Suppressor macrophage (primary cell): ENCODE results near the gene EEPD1.

ENCODE experiments used
- DNase-seq, 4 experiments: peaks; one replicate each; pipeline ENCODE4 v3.0.0-alpha.2; 2020 to 2022

Gene EEPD1

DNA sequence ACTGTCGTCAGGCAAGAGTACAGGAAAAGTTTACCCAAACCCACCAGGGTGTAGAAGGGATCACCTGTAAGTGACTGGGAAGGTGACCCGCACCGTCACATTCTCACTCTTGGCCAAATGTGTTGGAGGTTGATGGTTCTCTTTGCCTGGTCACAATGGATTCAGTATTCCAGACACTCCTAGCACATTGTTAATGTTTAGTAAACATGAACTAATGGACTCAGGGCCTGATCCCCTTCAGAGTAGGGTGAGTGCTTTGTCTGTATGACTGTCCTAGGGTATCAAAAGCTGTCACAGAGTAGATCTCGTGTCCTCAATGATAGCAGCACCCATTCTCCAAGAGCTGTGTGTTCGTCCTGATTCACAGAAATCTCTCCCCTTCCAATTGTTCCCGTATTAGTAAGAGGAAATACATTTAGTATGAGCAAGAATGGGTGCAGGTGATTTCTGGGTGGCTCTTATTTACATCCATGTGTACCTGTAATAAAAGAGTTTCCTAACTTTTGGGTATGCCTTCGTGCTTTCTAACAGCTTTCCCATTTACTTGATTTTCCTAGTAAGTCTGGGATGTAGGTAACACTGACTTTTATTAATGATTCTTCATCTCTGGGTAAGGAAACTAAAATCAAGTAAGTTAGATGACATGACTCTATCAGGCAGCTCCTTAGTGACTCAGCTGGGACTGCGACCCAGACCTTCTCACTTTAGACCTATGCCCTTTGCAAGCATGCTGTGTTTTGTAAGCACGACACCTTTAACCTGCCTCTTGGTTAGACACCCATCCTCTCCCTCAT lies 4.7 kb downstream of the EEPD1 start:
- DNase-seq: no peak

DNA sequence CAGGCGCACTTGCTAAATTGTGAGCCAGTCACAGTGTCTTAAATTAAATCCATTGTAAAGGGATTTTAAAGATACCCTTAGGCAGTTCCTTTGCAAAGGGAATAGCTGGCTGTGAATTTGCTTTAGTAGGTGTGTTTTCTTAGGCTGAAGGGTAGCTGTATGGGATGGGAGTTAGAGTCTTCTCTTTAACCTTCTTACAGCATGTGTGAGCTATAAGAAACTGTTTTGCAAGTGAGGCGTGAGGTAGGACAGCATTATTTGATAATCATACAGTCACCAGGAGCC lies 5.2 kb downstream of the EEPD1 start:
- no peak for DNase-seq

DNA sequence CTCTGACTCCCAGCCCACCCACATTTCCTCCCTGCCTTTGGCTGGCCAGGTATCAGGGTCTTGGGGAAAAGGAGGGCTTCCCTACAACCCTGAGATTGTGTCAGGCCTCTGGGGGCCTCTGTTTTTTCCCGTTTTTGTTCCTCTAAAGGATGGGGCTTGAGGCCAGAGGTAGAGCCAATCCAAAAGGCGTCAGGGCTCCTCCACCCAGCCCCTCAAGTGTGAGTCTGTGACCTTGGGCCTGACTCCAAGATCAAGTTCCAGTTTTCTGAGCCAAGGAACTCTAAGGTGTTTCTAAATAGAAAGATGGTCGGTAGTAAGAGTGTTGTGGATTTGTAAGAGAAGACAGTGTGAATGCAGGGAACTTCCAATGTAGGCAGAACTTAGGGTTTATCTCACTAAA lies 6.6 kb downstream of the EEPD1 start:
- no peak for DNase-seq

DNA sequence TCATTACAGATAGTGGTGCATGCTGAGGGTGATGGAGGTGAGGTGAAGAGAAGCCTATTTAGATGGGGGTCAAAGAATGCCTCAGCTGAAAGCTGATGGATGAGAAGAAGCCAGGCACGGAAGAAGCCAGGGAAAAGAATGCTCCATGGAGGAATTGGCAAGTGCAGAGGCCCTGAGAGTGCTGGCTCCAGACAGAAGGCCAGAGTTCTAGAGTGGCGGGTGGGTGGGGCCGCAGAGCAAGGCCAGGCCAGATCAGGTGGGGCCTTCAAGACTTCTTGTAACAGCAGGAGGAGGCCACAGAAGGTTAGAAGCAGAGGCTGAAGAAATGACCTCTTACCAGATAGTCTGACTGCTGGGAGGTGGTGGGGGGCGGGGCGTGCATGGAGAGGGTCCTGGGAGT lies 7.3 kb downstream of the EEPD1 start:
- no peak for DNase-seq

DNA sequence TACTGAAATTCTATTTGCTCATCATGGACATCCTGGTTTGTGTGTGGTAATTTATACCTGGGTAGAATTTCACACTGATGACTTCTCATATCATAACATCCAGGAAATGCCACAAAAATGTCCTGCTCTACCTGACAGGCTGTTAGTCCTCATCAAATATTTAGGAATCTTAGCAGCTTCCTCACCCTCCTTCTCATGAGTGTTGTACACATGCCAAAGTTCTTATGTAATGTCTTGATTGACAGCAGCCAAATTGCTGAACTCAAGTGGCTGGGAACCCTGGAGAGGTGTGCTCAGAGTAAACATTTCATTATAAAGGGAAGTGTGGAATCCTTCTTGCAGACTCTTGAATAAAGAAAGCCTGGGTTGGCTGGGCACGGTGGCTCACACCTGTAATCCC lies 8.9 kb downstream of the EEPD1 start:
- peak; percentile 27 to 56 (median 46) for DNase-seq

DNA sequence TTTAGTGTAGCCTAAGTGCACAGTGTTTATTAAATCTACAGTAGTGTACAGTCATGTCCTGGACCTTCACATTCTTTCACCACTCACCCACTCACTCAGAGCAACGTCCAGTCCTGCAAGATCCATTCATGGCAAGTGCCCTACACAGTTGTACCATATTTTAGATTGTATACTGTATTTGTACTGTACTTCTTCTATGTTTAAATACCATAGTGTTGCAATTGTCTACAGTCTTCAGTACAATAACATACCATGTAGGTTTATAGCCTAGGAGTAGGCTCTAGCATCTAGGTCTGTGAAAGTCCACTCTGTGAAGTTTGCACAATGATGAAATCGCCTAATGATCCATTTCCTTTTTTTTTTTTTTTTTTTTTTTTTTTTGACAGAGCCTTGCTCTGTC lies 12.0 kb downstream of the EEPD1 start:
- peak; percentile 58 to 91 (median 72) for DNase-seq

DNA sequence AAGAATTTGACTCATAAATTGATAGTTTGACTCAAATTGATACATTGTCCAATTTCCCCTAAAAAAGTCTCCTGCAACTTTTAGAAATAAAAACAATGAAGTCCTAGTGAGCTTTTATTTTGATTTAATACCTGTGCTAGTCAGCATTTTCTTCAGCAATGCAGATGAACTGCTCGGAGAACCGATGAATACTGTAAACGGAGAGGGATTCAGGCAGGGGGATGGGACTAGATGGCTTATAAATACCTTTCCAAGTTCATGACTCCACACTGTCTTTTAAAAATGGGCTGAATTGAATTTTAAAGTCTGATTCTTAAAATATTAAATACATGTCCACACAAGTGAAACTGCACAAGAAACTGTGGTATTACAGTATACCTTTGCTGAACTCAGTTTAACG lies 12.7 kb downstream of the EEPD1 start:
- no peak for DNase-seq

DNA sequence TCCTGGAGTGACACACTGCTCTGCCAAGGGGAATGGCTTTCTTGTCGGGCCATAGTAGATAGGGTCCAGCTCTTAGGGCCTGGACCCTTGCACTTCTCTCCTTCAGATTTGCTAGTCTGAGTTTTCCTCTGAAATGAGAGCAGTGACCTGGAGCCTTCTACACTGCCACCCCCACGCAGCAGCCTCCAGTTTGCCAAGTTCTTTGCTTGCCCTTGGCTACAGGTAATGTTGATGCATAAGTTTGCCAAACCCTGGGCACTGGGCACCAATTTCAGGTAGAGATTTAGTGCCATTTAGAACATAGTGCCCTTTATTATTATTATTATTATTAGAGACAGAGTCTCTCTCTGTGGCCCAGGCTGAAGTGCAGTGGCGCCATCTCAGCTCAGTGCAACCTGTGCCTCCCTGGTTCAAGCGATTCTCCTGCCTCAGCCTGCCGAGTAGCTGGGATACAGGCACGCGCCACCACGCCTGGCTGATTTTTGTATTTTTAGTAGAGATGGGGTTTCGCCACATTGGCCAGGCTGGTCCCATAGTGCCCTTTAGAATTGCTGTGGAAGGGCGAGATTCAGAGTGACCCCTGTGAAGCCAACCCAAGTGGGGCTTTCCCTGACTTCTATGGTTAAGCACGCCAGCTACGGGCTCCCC lies 14.5 kb downstream of the EEPD1 start:
- no peak for DNase-seq

DNA sequence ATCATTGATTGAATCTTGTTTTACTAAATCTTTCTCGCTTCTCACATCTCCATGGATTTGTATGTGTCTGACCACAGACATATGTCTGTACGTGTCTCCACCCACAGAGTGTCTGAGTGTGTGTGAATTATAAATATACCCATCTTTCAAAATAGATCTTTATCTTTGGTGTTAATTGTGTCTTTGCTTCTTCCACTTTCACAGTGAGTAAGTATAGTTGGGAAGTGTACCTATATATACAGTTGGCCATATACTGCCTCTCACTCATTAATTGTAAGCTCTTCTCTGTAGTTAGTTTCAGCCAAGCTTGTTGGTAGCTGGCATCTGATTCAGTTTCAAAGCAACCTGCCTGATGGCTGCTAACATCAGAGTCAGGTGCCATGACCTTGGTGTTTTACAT lies 18.4 kb downstream of the EEPD1 start:
- no peak for DNase-seq

DNA sequence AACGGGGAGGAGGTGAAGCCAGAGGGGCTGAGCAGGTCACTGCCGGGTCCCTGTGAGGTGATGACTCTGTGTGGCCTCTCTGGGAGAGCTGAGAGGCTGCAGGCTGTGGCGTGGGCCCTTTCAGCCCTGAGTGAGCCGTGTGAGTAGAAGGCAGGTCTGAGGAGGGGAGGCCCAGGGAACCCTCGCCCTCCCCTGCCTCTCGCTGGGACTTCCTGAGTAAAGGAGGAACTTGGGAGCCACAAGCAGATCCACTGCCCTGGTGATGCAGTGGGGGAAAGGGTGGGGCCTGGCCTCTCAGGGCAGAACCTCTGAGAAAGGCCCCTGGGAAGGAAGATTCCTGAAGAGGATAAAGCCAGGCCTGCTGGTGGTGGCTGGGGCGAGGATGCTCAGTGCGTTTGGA lies 22.8 kb downstream of the EEPD1 start:
- DNase-seq: peak; percentile 84 to 92 (median 90)

DNA sequence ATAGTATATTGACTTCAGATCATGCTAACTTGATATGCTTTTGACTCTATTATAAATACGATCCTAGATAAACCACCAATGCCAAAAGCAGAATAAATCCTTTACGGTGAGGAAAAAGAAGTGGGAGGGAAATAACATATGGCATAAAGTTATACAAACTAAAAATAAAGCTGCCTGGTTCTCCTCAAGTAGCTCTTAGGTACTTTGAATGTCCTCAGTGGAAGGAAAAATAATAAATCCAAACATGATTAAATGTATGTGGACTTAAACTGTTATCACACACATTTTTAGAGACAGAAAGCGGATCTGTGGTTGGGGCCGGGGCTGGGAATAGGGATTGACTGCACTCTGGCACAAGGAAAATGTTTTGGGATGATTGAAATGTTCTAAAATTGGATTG lies 23.6 kb downstream of the EEPD1 start:
- no peak for DNase-seq

DNA sequence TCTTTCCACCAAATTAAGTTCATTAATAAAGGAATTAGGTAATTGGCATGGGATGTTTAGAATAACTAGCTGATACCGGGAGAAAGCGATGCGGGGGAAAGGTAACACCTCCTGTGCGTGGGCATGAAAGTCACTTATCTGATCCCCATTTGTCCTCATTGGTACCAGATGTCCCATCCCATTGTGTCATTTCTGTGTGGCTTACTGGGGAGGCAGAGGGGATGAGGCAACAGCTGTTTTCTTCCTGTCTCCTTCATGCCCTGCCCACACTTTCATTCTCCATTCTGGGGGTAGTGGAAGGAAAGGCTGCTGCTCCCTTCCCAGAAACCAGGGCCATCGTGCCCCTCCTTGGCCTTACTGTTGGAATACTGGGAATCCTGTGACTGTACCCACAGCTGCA lies 27.1 kb downstream of the EEPD1 start:
- peak in 2 of 4 experiments; percentile 31 to 45 for DNase-seq

DNA sequence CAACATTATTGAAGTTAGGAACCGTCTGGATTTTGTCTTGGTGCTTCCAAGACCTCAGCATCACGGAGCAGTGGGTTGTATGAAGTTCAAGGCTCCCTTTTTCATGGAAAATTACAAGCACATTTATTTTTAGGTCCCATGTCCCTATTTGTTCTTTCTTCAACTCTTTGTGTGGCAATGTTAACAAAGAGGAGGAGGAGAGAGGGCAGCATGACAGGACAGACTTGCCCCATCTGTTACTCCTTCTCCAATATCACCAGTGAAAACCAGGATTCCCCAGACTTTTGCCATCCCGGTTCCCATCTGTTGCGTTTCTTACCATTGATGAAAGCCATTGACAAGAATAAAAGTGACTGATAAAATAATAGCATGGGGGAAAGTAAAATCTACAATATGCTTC lies 28.6 kb downstream of the EEPD1 start:
- no peak for DNase-seq

DNA sequence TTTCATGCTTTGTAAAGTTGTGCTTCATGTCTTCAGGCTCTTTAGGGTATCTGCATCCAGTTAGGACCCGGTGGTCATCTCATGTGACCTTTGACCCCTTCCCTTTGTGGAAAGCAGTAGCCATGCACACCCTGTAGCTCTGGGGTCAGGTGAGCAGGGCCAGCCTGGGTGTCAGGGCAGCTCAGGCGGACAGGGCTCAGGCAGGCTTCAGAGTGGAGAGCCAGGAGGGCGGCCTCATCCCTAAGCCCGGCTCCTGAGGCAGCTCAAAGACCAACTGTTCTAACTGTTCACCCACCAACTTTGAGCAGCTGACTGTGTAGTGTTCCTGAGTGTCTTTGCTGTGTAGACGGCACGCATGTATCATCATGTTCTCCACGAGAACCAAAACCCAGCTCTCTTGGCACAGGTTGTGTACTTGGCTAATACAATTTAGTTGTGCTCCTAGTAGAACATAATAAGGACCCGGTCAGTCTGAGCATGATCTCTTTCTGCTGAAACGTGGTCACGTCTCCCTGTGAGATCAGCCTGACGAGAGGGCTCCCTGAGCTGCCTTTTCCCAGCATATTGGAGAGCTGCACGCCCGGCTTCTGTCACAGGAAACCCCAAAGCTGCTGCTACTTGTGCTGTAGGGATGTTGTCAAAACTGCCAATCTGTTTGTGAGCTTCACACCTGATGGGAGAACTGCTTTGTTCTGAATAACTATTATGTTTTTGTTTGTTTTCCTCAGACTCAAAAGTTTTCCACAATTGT lies 30.0 kb downstream of the EEPD1 start:
- no peak for DNase-seq

DNA sequence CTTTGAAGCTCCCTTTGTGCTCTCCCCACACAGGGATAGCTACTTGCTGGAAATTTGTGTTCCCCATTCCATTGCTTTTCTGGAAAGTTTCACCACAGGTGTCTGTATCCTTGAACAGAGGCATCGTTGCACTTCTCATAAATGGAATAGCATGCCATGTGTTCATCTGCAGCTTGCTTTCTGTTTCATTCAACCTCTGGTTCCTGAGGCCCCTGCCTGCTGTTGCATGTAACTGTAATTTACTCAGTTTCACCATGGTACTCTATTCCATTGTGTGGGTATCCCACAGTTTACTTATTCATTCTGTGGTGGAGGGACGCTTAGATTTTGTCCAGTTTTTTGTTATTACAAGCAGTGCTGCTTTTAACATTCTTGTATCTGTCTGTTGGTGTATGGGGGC lies 32.0 kb downstream of the EEPD1 start:
- DNase-seq: no peak

DNA sequence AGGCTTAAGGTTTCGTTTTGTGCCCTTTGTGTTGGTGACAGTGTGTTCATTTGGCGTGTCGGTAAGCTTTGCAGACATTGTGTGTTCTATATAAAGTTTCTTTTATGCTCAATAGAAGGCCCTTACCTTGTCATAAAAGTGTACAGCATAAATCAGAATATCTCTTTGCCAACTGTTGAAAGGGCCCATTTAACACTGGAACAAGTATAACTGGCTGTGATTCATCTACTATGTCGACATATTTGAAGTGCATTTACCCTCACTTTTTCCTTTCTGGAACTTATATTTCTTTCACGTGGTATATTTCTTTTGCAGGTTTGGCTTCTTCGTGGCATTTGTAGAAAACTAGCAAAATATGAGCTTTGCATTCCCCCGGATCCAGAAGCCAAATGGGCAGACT lies 32.7 kb downstream of the EEPD1 start:
- no peak for DNase-seq

DNA sequence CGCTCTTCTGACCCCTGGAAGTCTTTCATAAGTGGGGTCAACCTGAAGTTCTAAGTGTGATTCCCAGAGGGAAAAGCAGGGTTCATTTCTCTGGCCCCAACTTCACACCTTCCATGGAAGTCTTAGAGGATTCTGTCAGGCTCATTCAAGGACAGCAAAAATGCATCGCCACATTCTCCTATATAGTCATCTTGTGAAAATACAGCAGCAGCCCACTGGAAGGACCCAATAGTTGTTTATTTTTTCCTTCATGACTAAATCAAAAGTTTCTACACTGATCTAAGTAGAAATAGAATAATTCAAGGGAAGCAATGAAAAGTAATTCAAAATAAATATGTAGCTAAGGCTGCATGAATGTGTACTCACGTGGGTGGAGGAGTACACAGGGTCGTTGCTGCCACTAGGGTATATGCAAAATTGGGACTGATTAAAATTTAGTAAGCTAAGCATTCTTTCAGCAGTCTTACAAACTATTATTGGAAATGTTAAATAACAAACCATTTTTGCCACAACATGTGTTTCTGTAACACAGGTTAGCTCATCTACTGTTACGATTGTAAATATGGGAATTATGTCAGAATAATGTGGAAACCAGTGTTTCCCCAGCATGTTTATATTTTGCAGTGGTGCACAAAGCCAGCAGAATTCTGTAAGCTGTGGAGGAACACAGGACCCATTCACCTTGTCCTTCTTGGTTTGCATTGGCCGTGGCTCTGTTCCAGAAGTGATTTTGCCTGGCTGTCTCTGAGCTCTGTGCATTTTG lies 33.5 kb downstream of the EEPD1 start:
- peak in 1 of 4 experiments; percentile 26 for DNase-seq

DNA sequence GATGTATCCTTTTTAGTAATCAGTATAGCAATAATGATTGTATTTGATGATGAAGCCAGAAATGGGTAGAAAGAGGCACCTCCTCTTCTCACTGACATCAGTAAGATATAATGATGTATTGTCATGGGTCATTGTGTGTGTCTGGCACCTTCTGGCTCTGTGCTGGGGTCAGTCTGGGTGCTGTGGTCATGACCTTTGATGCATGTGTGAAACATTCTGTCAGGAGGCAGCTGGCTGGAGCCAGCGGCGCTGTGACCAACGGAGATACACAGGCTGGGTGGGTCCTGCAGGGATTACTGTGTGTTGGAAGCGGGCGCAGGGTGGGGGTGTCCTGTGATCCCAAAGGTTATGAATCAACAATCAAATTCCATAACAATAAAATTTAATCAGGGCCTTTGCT lies 35.2 kb downstream of the EEPD1 start:
- peak; percentile 42 to 77 (median 60) for DNase-seq

DNA sequence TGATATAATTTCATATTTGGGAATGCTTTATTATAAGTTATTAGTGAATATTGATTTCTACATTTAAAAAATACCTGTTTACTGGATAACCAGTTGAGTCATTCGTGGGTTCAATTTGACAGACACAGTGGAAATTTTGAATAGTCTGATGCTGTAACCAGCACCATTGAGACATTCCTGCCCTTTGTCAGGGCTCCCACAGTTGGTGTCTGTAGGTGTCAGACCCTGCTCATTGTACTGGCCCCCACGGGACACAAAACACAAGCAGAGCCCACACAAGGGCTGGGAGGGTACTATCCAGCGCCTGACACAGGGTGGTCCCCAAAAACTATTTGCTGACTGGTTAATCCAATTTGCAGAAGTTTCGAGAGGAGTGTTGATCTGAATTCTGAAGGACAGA lies 35.9 kb downstream of the EEPD1 start:
- DNase-seq: peak in 1 of 4 experiments; percentile 63

DNA sequence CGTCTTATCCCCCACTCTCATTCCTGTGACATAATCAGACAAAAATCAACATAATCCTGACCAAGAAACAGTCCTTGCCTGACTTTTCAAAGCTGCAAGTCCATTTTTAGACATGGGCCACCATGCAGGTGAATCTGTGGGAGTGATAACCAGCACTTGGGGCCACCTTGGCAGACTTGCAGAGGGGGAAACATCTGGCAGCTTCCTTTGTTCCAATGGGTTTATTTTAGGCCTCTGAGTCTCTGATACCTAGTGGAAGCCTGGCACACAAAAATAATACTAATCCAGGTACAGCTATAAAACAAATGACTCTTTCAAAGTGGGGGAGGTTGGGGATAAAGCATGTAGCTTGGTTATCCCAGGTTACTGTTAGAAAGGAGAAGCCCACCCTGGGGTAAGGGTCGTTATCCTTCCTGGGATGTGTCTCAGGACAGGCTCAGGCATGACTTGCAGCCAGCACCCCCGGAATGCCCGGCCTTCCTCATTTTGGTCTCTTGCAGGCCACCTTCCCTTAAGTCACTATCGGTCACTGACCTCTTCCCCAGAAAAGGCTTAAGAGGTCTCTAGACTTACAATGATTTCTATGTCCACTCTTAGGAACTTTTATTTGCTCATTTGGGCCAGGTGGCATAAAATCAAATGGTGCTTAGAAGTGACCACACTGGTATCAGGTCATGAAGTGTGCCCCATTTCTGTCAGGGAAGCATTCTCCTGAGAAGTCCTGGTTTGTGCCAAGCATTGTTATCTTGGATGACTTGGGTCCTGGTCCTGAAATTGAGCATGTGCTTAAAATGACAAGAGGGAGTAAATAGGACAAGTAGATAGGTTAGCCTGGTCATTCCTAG lies 37.6 kb downstream of the EEPD1 start:
- DNase-seq: peak; percentile 76 to 89 (median 86)

DNA sequence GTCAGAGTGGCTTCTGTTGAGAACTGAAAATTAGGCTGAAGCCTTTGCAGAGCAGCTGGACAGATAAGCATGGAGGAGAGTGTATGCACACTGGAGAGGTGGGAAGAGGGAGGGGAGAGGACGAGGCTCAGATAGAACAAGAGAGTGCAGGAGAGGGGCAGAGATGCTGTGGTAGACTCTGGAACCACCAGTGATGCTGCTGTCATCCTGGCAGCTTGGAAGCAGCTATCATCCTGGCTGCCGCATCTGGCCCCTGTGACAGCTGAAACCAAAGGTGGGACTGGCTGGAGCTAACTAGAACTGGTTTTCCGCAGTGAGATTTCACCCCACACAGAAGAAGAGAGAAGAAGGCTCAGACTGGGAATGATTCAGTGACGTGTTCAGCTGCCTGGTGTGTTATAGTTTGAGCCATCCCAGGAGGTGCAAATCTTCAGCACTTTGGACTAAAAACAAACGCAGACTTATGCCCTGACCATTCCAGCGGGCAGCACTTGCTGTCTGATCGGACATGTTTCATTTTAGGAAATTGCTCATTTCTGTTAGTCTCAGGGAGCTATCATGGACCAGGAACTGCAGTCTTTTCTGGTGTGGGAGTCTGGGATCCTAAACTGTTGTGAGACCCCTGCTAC lies 38.4 kb downstream of the EEPD1 start:
- DNase-seq: peak in 3 of 4 experiments; percentile 23 to 38 (median 27)
